Osteocyte (in vitro differentiated cells): ENCODE data around the gene OR7G3. TPM values are rescaled to one million over a fixed set of nuclear protein-coding genes. Genes with fewer than 3 reads are reported as not detected.

Source experiments
- DNase-seq: peaks from one replicate; pipeline ENCODE4 v3.0.0; 2021; ENCODE audit warnings: mixed read lengths; ENCODE audit not compliant: unreplicated experiment; ENCODE audit errors: extremely low spot score
- H3K27ac Mint-ChIP-seq: one replicate; pipeline ENCODE4 v1.8.0; 2021; ENCODE audit warnings: mild to moderate bottlenecking, mixed read lengths; ENCODE audit not compliant: unreplicated experiment
- H3K27me3 Mint-ChIP-seq: one replicate; pipeline ENCODE4 v1.8.0; 2021; ENCODE audit warnings: mixed read lengths; ENCODE audit not compliant: unreplicated experiment
- H3K36me3 Mint-ChIP-seq: one replicate; pipeline ENCODE4 v1.8.0; 2021; ENCODE audit warnings: mixed read lengths; ENCODE audit not compliant: unreplicated experiment
- H3K4me1 Mint-ChIP-seq: one replicate; pipeline ENCODE4 v1.8.0; 2021; ENCODE audit warnings: mixed read lengths; ENCODE audit not compliant: unreplicated experiment
- H3K4me3 Mint-ChIP-seq: one replicate; pipeline ENCODE4 v1.8.0; 2021; ENCODE audit warnings: mild to moderate bottlenecking, moderate library complexity, mixed read lengths; ENCODE audit not compliant: unreplicated experiment
- H3K9me3 Mint-ChIP-seq: one replicate; pipeline ENCODE4 v1.8.0; 2021; ENCODE audit warnings: mixed read lengths; ENCODE audit not compliant: unreplicated experiment
- total RNA-seq: library from RNA; stranded (reverse); gene quantifications from 2 replicates; pipeline ENCODE4 v1.2.1, GENCODE V29; 2021
- TF ChIP-seq, protein P1 (sequence below): fragments of 200-600 bp; sonication (generic); IDR thresholded peaks from 2 replicates; pipeline ENCODE4 v1.5.0; 2021; ENCODE audit warnings: antibody characterized with exemption, mild to moderate bottlenecking, moderate library complexity

Gene OR7G3
- total RNA-seq, 1 donor from 2014 or later, result not detected

DNA sequence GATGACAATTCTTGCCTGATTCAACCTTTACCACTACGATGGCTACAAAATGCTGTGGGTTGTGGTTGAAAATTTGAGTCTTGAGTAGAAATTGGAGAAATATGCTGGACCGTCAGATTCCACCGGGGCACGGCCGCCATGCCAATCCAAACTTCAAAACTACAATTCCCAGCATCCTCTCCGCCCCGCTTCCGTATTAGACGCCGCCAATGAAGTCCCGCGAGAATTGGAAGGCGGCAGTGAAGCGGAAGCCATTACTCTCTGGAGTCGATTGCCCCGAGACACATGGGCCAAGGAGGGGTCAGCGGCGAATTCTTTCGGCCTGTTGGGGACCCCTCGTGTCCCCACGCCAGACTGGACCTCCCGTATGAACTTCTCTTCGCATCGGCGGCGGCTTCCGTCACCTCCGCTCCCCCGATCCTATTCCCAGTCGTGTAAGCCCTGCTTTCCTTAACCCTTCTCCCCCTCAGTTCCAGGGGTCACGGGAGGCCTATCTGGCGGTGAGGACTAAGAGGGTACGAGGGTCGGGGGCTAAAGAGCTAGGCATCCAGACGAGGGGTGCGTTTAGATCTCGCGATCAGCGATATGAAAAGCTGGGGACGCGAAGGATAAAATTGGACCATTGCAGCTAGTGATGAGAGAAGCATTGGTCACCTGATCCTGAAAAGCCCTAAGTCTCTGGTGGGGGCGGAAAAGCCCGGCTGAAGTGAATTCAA is 13.6 kb upstream of the OR7G3 start, which contains the start of gene ZNF317:
TSS of gene ZNF317 (plus strand) at position 239 of the 716 bp plus-strand sequence. CDS start 15,620 bp downstream, outside the sequence.
- H3K36me3 Mint-ChIP-seq, result peaks cover 28% of the 10 kb centered on the region
- TF ChIP-seq, protein P1, sequence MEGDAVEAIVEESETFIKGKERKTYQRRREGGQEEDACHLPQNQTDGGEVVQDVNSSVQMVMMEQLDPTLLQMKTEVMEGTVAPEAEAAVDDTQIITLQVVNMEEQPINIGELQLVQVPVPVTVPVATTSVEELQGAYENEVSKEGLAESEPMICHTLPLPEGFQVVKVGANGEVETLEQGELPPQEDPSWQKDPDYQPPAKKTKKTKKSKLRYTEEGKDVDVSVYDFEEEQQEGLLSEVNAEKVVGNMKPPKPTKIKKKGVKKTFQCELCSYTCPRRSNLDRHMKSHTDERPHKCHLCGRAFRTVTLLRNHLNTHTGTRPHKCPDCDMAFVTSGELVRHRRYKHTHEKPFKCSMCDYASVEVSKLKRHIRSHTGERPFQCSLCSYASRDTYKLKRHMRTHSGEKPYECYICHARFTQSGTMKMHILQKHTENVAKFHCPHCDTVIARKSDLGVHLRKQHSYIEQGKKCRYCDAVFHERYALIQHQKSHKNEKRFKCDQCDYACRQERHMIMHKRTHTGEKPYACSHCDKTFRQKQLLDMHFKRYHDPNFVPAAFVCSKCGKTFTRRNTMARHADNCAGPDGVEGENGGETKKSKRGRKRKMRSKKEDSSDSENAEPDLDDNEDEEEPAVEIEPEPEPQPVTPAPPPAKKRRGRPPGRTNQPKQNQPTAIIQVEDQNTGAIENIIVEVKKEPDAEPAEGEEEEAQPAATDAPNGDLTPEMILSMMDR, result no peak
- peak within 1 kb of the TSS; percentile 95 for H3K27ac Mint-ChIP-seq
- H3K4me1 Mint-ChIP-seq, result peaks cover 20% of the 10 kb centered on the region
- no peaks in the 10 kb centered on the region for H3K27me3 Mint-ChIP-seq
- H3K4me3 Mint-ChIP-seq, result peak within 1 kb of the TSS; percentile 96
- H3K9me3 Mint-ChIP-seq, result peaks cover 15% of the 10 kb centered on the region
- peak; percentile 95 for DNase-seq

DNA sequence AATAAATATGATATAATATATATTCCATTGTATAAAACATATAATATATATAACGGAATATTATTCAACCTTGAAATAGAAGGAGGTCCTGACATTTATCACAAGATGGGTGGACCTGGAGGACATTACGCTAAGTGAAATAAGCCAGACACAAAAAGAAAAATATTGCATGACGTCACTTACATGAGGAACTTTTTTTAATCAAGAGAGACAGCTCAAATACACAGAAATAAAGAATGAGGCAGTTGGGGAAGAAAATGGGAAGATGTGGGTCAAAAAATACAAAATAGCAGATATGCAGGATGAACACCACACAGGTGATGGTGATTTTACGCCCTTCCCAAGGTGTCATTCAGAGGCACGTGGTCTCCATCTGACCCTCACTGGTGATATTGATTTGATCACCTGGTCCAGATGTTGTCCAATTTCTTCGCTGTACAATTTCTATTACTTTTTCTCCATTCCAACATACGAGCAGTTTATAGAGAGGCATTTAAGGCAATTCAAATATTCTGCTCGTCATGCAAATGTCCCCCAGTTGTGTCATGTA is 12.9 kb upstream of the OR7G3 start:
- H3K27me3 Mint-ChIP-seq, result no peaks in the 10 kb centered on the region
- DNase-seq, result no peak
- H3K4me3 Mint-ChIP-seq, result peak overlapping the region; percentile 96
- H3K4me1 Mint-ChIP-seq, result peaks cover 19% of the 10 kb centered on the region
- H3K36me3 Mint-ChIP-seq, result peaks cover 22% of the 10 kb centered on the region
- TF ChIP-seq, protein P1, result no peak
- peaks cover 10% of the 10 kb centered on the region for H3K9me3 Mint-ChIP-seq
- peak overlapping the region; percentile 95 for H3K27ac Mint-ChIP-seq

DNA sequence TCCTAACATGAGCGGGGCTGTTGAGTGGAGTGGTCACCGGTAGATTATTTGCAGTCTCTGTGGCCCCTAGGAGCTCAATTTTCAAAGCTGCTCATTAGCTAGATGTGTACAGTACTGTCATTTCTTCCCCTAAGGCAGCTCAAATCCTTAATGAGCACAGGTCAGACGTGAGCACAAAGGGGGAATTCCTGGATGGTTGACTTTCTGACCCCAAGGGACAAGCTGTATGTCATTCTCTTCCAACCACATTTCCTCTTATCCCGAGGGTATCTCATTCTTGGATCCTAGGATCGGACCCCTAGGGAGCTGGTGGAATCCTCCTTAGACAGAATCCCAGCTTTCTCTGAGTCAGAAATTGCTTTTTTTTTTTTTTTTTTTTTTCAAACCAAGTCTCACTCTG is 5.7 kb upstream of the OR7G3 start:
- Mint-ChIP-seq H3K9me3 (peaks cover 3% of the 10 kb centered on the region), H3K36me3 (no peaks in the 10 kb centered on the region), H3K27ac (no peak overlapping the region), H3K27me3 (no peaks in the 10 kb centered on the region), H3K4me3 (no peak overlapping the region), H3K4me1 (no peaks in the 10 kb centered on the region)
- no peak for DNase-seq
- TF ChIP-seq, protein P1, result no peak

DNA sequence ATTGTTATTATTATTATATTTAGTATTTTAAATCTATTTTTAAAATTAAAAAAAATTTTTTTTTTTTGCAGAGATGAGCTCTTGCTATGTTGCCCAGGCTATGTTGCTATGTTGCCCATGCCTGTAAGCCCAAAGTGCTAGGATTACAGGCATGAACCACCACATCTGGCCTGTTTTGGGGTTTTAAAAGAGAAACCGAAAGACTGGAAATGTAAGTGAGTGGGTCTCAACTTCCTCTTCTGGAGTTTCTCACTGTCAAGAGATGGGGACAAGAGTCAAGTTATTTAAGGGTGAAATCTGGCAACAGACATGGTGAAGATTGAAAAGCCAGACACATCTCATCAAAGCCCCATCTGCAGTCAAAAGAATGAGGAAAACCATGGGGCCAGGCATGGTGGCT is 4.2 kb upstream of the OR7G3 start:
- H3K27me3 Mint-ChIP-seq, result no peaks in the 10 kb centered on the region
- DNase-seq, result no peak
- H3K4me3 Mint-ChIP-seq, result no peak overlapping the region
- no peaks in the 10 kb centered on the region for H3K36me3 Mint-ChIP-seq
- TF ChIP-seq, protein P1, result no peak
- H3K9me3 Mint-ChIP-seq, result peaks cover 5% of the 10 kb centered on the region
- no peak overlapping the region for H3K27ac Mint-ChIP-seq
- H3K4me1 Mint-ChIP-seq, result no peaks in the 10 kb centered on the region

DNA sequence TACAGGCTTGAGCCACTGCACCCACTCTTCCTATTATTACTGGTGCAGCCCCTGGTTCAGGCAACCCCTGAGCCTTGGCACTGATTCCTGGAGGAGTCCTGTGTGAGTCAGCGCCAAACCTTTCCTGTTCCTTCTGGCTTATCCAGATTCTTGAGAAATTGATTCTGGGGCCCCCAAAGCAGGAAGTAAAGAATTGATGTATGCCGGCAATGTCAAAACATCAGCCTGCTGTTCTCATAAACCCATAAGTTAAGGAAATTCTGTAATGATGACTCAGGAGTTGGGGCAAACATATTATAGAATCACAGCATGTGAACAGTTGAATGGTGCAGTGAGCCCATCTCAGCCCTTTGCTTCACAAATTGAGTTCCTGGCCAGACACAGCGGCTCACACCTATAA is 1.4 kb upstream of the OR7G3 start:
- no peaks in the 10 kb centered on the region for H3K36me3 Mint-ChIP-seq
- no peaks in the 10 kb centered on the region for H3K4me1 Mint-ChIP-seq
- DNase-seq, result no peak
- TF ChIP-seq, protein P1, result no peak
- no peak overlapping the region for H3K4me3 Mint-ChIP-seq
- H3K27me3 Mint-ChIP-seq, result no peaks in the 10 kb centered on the region
- H3K9me3 Mint-ChIP-seq, result peaks cover 10% of the 10 kb centered on the region
- no peak overlapping the region for H3K27ac Mint-ChIP-seq
